CD4-positive, alpha-beta T cell (primary cell): ENCODE results near the gene SP3. TPM values are rescaled to one million over a fixed set of nuclear protein-coding genes. Genes with fewer than 3 reads are reported as not detected.

Experiments
- ATAC-seq: fragments of 200-7000 bp; cut with Tn5 transposase; one replicate; pipeline ENCODE4 v1.10.0; 2022; ENCODE audit warnings: mild to moderate bottlenecking; ENCODE audit not compliant: poor library complexity
- CTCF ChIA-PET: fragments of 350-600 bp; sonication (Branson Sonifier 250); formaldehyde crosslinking; loops from one replicate; lab custom pipeline; 2021; ENCODE audit warnings: antibody characterized with exemption, inconsistent platforms; lab: Charles Lee
- POLR2A ChIA-PET: fragments of 350-600 bp; sonication (Branson Sonifier 250); formaldehyde crosslinking; loops from one replicate; lab custom pipeline; 2021; ENCODE audit warnings: antibody characterized with exemption, inconsistent platforms; lab: Charles Lee
- DNase-seq, 14 experiments: peaks; one replicate each; pipeline ENCODE4 v3.0.0-alpha.2; 2013 to 2020; ENCODE audit warnings: mixed read lengths in 2 of 14
- H3K27ac ChIP-seq, 2 donors: one replicate each; pipeline versions ENCODE4 v1.5.1 to v1.7.0; 2013; ENCODE audit warnings: low read length in 2 of 2, low read depth in 1 of 2, mild to moderate bottlenecking in 1 of 2
- H3K27me3 ChIP-seq, 2 experiments: 1 replicate in 1 of 2; 2 replicates in 1 of 2; pipeline versions ENCODE4 v1.6.1 to v1.7.0; 2013; ENCODE audit warnings: low read length in 2 of 2, control low read depth in 1 of 2, mild to moderate bottlenecking in 1 of 2, moderate library complexity in 1 of 2; ENCODE audit not compliant: insufficient read depth in 2 of 2, control insufficient read depth in 1 of 2
- H3K36me3 ChIP-seq: one replicate; pipeline ENCODE4 v1.6.1; 2013; ENCODE audit warnings: low read length, control low read depth; ENCODE audit not compliant: insufficient read depth
- H3K4me1 ChIP-seq: one replicate; pipeline ENCODE4 v1.6.1; 2013; ENCODE audit warnings: low read length, control low read depth; ENCODE audit not compliant: insufficient read depth
- H3K4me3 ChIP-seq: one replicate; pipeline ENCODE4 v1.5.1; 2013; ENCODE audit warnings: mild to moderate bottlenecking, low read length, moderate library complexity
- H3K9me3 ChIP-seq, 2 experiments: 1 replicate in 1 of 2; 2 replicates in 1 of 2; pipeline versions ENCODE4 v1.6.1 to v1.7.0; 2013; ENCODE audit warnings: low read length in 2 of 2, mild to moderate bottlenecking in 2 of 2, control low read depth in 1 of 2, moderate library complexity in 1 of 2; ENCODE audit not compliant: control insufficient read depth in 1 of 2, insufficient read depth in 1 of 2
- H3K27ac Mint-ChIP-seq: one replicate; pipeline ENCODE4 v1.8.0; 2020; ENCODE audit warnings: mixed read lengths
- H3K27me3 Mint-ChIP-seq: one replicate; pipeline ENCODE4 v1.8.0; 2021; ENCODE audit warnings: mixed read lengths
- H3K36me3 Mint-ChIP-seq: one replicate; pipeline ENCODE4 v1.8.0; 2021; ENCODE audit warnings: low read depth, mixed read lengths
- H3K4me1 Mint-ChIP-seq: one replicate; pipeline ENCODE4 v1.8.0; 2021; ENCODE audit warnings: low read depth, mixed read lengths
- H3K4me3 Mint-ChIP-seq: one replicate; pipeline ENCODE4 v1.8.0; 2020; ENCODE audit warnings: mild to moderate bottlenecking, mixed read lengths
- H3K9me3 Mint-ChIP-seq: one replicate; pipeline ENCODE4 v1.8.0; 2020; ENCODE audit warnings: mixed read lengths
- intact Hi-C, 2 experiments: fragments of 100-400 bp; cut with DNase I in 1 of 2; cut with micrococcal nuclease in 1 of 2; formaldehyde crosslinking; loops; one replicate each; pipeline versions ENCODE4 v1.15.1 to v1.9.0; 2023 to 2025; cut with DNase I, micrococcal nuclease
- total RNA-seq, 174 experiments: library from RNA in 2 of 174; stranded (reverse) in 2 of 174; gene quantifications; one replicate each; pipeline ENCODE4 v1.2.3 and lab custom pipeline; 2021 to 2026
- TF ChIP-seq, protein P1 (sequence below): fragments of 200-600 bp; IDR thresholded peaks from one replicate; pipeline ENCODE4 v1.8.0; 2022; ENCODE audit warnings: antibody characterized with exemption, mild to moderate bottlenecking

The SP3 gene
- total RNA-seq, 2 experiments from 2014 or later = 159 to 166 TPM

DNA sequence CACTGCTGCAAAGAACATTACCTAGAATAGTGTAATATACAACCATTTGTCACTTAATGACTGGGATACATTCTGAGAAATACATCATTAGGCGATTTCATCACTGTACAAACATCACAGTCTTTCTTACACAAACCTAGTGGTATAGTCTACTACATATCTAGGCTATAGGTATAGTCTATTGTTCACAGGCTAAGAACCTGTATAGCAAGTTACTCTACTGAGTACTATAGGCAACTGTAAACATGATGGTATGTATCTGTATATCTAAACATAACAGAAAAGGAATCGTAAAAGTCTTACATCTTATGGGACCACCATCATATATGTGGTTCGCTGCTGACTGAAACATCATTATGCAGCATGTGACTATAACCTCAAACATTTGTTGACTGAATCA lies 21.4 kb downstream of the SP3 start:
- POLR2A ChIA-PET = no interaction called here
- DNase-seq = no peak
- no peak overlapping the region for H3K27ac Mint-ChIP-seq
- H3K27me3 Mint-ChIP-seq = no peaks in the 10 kb centered on the region
- no peak for ATAC-seq
- intact Hi-C loops = no loop called here
- Histone ChIP-seq H3K9me3 (no peaks in the 10 kb centered on the region), H3K4me3 (no peak overlapping the region), H3K27ac (no peak overlapping the region), H3K27me3 (no peaks in the 10 kb centered on the region), H3K4me1 (peaks cover 52% of the 10 kb centered on the region), H3K36me3 (peaks cover 12% of the 10 kb centered on the region)
- H3K9me3 Mint-ChIP-seq = no peaks in the 10 kb centered on the region
- TF ChIP-seq, protein P1, sequence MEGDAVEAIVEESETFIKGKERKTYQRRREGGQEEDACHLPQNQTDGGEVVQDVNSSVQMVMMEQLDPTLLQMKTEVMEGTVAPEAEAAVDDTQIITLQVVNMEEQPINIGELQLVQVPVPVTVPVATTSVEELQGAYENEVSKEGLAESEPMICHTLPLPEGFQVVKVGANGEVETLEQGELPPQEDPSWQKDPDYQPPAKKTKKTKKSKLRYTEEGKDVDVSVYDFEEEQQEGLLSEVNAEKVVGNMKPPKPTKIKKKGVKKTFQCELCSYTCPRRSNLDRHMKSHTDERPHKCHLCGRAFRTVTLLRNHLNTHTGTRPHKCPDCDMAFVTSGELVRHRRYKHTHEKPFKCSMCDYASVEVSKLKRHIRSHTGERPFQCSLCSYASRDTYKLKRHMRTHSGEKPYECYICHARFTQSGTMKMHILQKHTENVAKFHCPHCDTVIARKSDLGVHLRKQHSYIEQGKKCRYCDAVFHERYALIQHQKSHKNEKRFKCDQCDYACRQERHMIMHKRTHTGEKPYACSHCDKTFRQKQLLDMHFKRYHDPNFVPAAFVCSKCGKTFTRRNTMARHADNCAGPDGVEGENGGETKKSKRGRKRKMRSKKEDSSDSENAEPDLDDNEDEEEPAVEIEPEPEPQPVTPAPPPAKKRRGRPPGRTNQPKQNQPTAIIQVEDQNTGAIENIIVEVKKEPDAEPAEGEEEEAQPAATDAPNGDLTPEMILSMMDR = no peak
- H3K4me1 Mint-ChIP-seq = peaks cover 84% of the 10 kb centered on the region
- H3K36me3 Mint-ChIP-seq = peaks cover 47% of the 10 kb centered on the region
- CTCF ChIA-PET = no interaction called here
- H3K4me3 Mint-ChIP-seq = no peak overlapping the region

DNA sequence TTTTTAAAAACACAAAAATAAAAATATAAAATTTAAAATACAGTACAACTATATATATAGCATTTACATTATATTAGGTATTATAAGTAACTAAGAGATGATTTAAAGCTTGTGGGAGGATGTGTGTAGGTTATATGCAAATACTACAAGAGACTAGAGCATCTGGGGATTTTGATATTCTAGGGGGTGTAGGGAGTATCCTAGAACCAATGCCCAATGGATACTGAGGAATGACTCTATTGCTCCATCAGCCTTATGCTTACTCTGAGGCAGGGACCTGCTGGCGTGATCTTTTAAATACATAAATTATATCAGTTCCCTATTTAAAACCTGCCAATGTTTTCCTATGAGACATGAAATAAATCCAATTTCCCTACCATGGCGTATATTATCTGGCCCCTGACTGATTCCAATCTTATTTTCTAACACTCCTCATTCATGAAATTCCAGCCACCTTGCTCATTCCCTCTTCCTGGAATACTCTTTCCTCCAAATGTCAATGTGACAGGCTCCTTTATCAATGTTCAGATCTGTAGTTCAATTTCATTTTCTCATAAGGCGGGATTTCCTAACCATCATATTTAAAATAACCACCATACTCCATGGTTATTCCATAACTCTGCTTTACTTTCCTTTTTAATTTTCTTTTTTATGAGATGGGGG lies 22.2 kb downstream of the SP3 start:
- Mint-ChIP-seq H3K9me3 (no peaks in the 10 kb centered on the region), H3K4me3 (peak overlapping the region; percentile 7), H3K27ac (no peak overlapping the region), H3K27me3 (no peaks in the 10 kb centered on the region), H3K4me1 (peaks cover 78% of the 10 kb centered on the region), H3K36me3 (peaks cover 44% of the 10 kb centered on the region)
- ATAC-seq (no peak), DNase-seq (no peak)
- ChIA-PET POLR2A (no interaction called here), CTCF (no interaction called here)
- intact Hi-C loops = no loop called here
- Histone ChIP-seq H3K9me3 (no peaks in the 10 kb centered on the region), H3K27ac (no peak overlapping the region), H3K27me3 (no peaks in the 10 kb centered on the region), H3K4me3 (no peak overlapping the region), H3K36me3 (peaks cover 12% of the 10 kb centered on the region), H3K4me1 (peaks cover 56% of the 10 kb centered on the region)
- TF ChIP-seq, protein P1 = no peak

DNA sequence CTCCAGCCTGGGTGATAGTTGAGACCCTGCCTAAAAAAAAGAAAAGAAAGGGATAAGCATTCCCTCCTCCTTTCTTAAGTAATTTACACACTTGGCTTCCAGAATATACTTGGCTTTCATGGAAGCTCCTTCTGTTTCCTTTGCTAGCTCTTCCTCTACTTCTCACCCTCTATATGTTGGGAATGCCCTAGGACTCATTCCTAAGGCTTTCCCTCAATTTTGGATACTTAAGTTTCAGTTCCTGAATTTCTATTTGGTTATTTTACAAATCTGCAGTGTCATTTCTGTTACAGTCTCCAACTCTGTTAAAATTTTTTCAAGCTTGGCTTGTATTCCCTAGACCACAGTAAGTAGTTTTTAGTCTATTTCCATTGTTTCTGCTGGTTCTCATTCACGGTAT lies 23.6 kb downstream of the SP3 start:
- H3K9me3 Mint-ChIP-seq = no peaks in the 10 kb centered on the region
- peak overlapping the region; percentile 52 for H3K4me3 Mint-ChIP-seq
- intact Hi-C loops = loop anchor here in 1 of 2 experiments (2.0 kb wide), 1 partner anchor 13 kb away; no protein-coding TSS in a partner anchor
- DNase-seq (no peak), ATAC-seq (no peak)
- Histone ChIP-seq H3K27ac (no peak overlapping the region), H3K4me1 (peaks cover 55% of the 10 kb centered on the region), H3K4me3 (no peak overlapping the region), H3K27me3 (no peaks in the 10 kb centered on the region), H3K9me3 (no peaks in the 10 kb centered on the region), H3K36me3 (peaks cover 9% of the 10 kb centered on the region)
- H3K36me3 Mint-ChIP-seq = peaks cover 32% of the 10 kb centered on the region
- no peaks in the 10 kb centered on the region for H3K27me3 Mint-ChIP-seq
- ChIA-PET POLR2A (interaction anchor here (1.5 kb wide), 1 partner anchor 24 kb away, joined by 4 read pairs; no protein-coding TSS in a partner anchor), CTCF (no interaction called here)
- peaks cover 63% of the 10 kb centered on the region for H3K4me1 Mint-ChIP-seq
- TF ChIP-seq, protein P1 = no peak
- peak overlapping the region; percentile 31 for H3K27ac Mint-ChIP-seq
